ENCODE data around the gene NPM1. TPM values are rescaled to one million over a fixed set of nuclear protein-coding genes. Genes with fewer than 3 reads are reported as not detected.

The NPM1 gene
- total and polyA plus RNA-seq, 2 of the 13 experiments (the other 11 are each of a cell fraction or from before 2014, with no cell fraction given): 2,047 to 3,353 TPM

- TF ChIP-seq HNF1B (CRISPR knock-in tag; IDR thresholded peaks at IDR 0.05): no peak
- peak; percentile 12; the same call in 1 of the 2 replicates for TF ChIP-seq ZNF724P (CRISPR knock-in tag; IDR thresholded peaks at IDR 0.05; ENCODE audit: borderline replicate concordance)
- TF ChIP-seq ZBTB46 (CRISPR knock-in tag; IDR thresholded peaks at IDR 0.05; ENCODE audit: borderline replicate concordance): no peak
- no peak for TF ChIP-seq ZBTB20 (CRISPR knock-in tag; IDR thresholded peaks at IDR 0.05; ENCODE audit: borderline replicate concordance, low read depth)
- TF ChIP-seq ZNF558 (CRISPR knock-in tag; IDR thresholded peaks at IDR 0.05; ENCODE audit: borderline replicate concordance): 0 out of 2 replicates have a peak, but pooled peaks have one; percentile 5
- no peak for TF ChIP-seq ZNF264 (CRISPR knock-in tag; IDR thresholded peaks at IDR 0.05)
- no peak for TF ChIP-seq ZNF574 (CRISPR knock-in tag; IDR thresholded peaks at IDR 0.05)
- TF ChIP-seq FOXK2 (IDR thresholded peaks at IDR 0.05): no peak
Measured at GRCh38 chr5:171388816-171389168, 1.1 kb downstream of the NPM1 start (continued).

Data from HepG2 (cell line).